ENCODE results near the gene NUBP2.

The NUBP2 gene

DNA sequence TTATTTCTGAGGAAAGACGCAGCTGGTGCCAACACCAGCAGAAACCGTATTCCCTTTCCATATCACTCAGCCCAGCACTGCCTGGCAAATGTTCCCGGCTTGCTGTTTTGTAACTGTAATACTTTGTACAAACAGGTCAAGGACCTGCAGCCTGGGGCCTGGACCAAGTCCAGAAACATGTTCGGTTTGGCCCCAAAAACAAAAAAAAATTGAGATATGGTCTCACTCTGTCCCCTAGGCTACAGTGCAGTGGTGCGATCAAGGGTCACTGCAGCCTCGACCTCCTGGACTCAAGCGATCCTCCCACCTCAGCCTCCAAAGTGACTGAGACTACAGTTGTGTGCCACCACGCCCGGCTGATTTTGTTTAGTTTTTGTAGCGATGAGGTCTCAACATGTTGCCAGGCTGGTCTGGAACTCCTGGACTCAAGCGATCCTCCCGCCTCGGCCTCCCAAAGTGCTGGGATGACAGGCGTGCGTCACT is 42.7 kb downstream of the NUBP2 start:
- no peak for DNase-seq (ENCODE audit: low read depth in 2 of 2, low spot score in 1 of 2)

DNA sequence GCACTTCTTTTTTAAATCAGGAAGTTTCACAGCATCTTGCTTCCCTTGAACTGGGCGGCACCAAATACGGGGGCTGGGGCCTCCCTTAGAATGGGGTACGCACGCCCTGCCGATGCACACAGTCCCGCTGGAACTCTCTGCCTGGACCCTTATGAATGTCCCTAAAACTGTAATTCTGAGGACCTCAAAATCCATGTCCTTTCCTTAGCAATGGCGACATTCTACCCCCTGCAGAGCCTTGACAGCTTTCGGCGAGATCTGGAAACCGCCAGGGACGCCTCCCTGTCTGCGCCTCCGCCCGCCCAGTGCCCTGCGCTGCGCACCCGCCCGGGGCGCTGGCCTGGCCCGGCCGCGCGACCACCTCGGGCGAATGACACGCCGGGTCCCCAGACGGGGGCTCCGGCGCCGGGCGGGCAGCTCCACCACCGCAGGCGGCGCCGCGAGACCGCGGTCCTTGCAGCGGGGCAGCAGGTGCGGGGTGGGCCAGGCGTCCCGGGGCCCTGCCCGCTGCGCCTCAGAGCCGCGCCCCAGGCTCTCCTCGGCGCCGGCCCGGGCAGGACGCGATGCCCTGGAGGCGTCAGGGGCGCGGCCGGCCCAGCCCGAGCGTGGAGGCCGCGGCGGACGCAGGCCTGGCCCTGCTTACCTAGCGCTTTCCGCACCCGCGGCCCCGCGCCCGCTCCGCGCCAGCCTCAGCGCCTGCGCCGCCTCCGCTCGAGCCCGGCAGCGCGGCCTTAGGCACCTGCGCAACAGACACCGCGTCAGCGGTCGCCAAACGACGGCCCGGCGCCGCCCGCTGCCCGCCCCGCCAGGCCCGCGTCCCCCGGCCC is 43.3 kb downstream of the NUBP2 start:
- peak; percentile 14 to 43 for DNase-seq (ENCODE audit: low read depth in 2 of 2, low spot score in 1 of 2)

DNA sequence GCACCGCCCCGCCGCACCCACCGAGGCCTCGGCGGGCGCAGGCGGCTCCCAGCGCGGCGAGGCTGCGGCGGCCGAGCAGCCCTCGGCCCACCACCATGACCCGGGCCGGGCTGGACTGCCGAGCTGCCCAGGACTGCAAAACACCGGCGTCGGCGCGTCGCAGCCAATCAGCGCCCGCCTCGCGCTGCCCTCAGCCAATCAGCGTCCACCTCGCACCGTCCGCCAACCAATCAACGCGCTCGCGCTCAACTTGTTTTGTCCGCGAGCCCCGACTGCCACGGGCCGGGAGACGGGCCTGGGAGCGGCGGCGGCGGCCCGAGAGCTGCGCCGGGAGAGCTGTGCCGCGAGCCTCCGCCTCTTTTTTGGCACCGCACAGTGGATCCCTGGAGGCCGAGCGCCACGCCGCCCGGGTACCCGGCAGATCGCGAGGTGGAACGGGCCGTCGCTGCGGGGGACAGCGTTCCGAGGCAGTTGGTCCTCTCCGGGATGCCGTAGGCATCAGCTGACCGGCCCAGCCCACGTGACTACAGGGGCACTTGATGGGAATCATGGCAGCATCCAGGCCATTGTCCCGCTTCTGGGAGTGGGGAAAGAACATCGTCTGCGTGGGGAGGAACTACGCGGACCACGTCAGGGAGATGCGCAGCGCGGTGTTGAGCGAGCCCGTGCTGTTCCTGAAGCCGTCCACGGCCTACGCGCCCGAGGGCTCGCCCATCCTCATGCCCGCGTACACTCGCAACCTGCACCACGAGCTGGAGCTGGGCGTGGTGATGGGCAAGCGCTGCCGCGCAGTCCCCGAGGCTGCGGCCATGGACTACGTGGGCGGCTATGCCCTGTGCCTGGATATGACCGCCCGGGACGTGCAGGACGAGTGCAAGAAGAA is 44.2 kb downstream of the NUBP2 start, which contains the start of the genes FAHD1 and HAGH:
Gene FAHD1, plus strand, starts transcription at position 516 of the 883 bp plus-strand sequence. Its CDS starts 33 bp downstream, at position 549.
Gene HAGH, minus strand, starts transcription at position 135 of the 883 bp plus-strand sequence. Its CDS starts 38 bp downstream, at position 97.
- peak; percentile 76 to 82 for DNase-seq (ENCODE audit: low read depth in 2 of 2, low spot score in 1 of 2)

DNA sequence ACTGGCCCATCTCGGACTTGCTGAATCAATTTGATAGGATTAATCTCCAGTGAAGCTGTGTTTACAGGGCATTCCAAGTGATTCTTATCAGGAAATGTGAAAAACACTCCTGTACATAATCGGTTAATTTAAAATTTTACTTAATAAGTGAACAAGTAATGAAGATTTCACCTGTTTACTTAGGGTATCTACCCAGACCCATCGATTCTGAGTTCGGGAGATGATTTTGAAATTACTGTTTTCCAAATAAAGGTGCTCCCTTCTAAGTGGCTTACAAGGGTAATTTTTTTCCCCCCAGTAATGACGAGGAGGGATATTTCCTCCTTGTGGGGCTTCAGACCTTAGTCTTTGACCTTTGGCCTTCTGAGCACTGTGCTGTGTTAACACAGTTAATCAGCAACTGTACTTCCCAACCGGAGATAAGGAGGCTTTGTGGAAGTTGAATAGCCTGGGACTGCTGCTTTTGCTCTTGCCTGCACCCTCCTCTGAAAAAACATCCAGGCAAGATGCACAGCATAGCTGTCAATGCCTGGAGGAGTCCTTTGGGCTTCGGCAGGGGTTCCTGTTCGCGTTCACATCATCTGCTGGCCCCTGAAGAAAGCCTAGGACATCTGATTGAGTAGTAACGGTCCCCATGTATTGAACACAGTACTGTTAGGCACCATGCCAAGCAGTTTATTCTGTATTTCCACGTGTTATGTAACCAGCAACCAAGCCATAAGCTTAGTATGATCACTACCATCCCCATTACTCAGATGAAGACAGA is 46.1 kb downstream of the NUBP2 start:
- no peak for DNase-seq (ENCODE audit: low read depth in 2 of 2, low spot score in 1 of 2)

DNA sequence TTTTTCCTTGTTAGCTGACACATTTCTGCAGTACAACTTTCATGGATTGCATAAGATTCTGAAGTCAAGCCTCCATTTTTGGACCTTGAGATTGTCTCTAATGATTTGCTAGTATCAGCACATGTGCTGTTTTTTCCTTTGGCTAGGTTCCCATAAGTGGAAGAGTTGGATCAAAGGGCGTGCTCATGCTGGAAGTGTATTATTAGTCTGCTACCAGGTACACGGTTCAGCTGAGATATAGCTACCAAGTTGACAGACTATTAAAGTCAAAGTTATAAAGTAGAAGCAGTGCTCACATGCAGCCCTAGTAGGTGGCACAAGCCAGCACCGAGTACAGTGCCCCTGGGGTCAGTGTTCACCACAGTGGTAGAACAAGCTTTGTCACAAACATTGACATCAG is 47.5 kb downstream of the NUBP2 start:
- no peak for DNase-seq (ENCODE audit: low read depth in 2 of 2, low spot score in 1 of 2)

DNA sequence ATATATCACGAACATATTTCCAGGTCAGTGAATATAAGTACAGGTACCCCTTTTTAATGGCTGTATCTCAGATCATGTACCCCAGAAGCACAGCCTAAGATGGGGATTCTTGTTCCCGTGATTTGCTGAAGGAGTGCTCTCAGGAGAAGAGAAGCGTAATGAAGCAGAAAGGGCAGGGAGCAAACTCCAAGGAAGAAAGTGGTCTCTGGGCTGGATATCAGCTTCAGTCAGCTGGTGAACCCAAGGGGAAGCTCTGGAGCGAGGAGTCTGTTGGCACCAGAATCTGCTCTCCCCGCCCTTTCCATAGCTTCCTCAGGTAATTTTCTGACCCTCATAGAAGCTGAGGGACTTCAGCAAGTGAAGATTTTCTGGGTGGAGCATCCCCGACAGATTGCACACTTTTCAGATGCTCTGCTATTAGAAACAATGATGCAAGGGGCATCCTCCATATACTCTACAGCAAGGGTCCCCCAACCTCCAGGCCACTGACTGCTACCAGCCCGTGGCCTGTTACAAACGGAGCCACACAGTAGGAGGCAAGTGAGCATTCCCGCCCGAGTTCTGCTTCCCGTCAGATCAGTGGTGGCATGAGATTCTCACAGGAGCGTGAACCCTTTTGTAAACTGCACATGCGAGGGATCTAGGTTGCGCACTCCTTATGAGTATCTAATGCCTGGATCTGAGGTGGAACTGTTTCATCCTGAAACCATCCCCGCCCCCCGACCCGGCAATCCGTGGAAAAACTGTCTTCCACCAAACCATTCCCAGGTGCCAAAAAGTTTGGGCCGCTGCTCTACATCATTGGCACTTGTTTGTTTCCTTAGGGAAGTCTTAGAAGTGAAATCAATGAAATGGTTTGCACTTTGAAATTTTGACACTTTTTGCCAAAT is 48.7 kb downstream of the NUBP2 start:
- no peak for DNase-seq (ENCODE audit: low read depth in 2 of 2, low spot score in 1 of 2)

DNA sequence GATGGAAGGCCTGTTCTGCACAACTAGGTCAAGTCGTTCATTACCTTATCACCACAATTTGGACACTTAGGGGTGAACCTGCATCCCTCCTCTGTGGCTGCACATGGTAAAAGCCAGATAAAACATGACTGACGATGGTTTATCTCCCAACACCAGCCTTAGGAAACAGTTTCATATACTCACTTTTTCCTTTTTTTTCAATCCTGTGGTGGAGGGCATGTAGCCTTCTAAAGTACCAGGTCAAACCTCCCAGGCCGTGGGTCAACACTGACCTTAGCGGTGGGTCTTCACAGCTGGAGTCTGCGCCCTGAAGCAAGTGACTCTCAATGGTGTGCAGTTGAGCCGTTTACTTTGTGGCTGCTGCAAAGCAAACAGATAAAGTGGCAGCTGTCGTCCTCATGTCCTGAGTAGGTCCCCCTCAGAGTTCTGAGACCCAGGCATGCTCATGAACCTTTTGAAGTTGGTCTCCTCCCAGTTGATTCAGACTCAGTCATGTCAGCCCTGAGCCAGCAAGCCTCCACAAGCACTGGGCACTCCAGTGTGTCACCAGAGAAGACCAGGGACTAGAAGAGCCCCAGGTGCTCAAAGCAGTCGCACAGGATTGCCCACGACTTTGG is 50.2 kb downstream of the NUBP2 start:
- no peak for DNase-seq (ENCODE audit: low read depth in 2 of 2, low spot score in 1 of 2)

DNA sequence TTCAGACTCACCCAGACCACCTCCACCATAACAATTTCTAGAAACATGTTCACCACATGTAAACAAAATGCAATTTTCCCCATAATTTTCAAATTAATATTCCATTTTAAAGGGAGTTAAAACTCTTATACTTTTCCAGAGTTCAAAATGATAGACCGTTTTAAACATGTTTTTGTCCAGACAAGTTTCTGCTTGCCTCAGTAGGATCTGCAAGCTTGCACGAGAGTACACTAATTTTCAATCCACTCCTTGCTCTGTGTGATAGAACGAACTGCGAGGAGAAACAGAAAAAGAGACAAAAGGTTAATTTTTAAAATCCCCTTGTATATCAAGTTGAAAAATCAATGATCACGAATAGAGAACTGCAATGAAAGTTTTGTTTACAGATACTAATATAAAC is 51.3 kb downstream of the NUBP2 start:
- DNase-seq (ENCODE audit: low read depth in 2 of 2, low spot score in 1 of 2) = no peak
